ENCODE results near the gene CPLANE2. TPM values are rescaled to one million over a fixed set of nuclear protein-coding genes. Genes with fewer than 3 reads are reported as not detected.

CPLANE2 gene
- total and polyA plus RNA-seq, 7 donors: 2.5 to 7.4 (median 3.7) TPM

DNA sequence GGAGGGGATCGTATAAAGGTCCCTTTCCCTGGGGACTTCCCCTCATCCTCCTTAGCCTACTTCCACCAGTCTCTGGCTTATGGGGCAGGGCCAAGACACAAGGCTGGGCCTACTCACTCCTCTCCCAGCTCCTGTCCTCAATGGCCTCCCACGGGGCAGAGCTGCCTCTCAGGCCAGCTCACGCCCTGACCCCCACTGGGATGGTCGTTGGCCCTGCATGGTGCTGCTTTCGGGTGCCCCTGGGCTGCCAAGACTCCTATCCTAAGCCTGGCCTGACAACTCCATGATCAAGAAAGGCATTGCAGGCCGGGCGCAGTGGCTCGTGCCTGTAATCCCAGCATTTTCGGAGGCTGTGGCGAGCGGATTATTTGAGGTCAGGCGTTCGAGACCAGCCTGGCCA, 6.2 kb downstream of the CPLANE2 start:
- no peak for TF ChIP-seq POLR2AphosphoS5 (IDR thresholded peaks at IDR 0.05)
- TF ChIP-seq EP300 (IDR thresholded peaks at IDR 0.05): no peak
- TF ChIP-seq, protein P1, sequence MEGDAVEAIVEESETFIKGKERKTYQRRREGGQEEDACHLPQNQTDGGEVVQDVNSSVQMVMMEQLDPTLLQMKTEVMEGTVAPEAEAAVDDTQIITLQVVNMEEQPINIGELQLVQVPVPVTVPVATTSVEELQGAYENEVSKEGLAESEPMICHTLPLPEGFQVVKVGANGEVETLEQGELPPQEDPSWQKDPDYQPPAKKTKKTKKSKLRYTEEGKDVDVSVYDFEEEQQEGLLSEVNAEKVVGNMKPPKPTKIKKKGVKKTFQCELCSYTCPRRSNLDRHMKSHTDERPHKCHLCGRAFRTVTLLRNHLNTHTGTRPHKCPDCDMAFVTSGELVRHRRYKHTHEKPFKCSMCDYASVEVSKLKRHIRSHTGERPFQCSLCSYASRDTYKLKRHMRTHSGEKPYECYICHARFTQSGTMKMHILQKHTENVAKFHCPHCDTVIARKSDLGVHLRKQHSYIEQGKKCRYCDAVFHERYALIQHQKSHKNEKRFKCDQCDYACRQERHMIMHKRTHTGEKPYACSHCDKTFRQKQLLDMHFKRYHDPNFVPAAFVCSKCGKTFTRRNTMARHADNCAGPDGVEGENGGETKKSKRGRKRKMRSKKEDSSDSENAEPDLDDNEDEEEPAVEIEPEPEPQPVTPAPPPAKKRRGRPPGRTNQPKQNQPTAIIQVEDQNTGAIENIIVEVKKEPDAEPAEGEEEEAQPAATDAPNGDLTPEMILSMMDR (IDR thresholded peaks at IDR 0.05): no peak
- no peak for TF ChIP-seq POLR2A (IDR thresholded peaks at IDR 0.05)
- intact Hi-C loops (cut with DNase I): no loop called here
- DNase-seq: no peak
- no peak overlapping the region for H3K4me3 ChIP-seq
- H3K9me3 ChIP-seq: no peaks in the 10 kb centered on the region
- no peak overlapping the region for H3K27ac ChIP-seq
- 91 to 92% methylated on average over 13 of the region's 13 CpGs for WGBS, 2 donors
- peaks cover 0 to 8% (median 8%) of the 10 kb centered on the region in 4 donors for H3K4me1 ChIP-seq
- peaks cover 0 to 6% (median 0%) of the 10 kb centered on the region in 4 donors for H3K36me3 ChIP-seq
- H3K27me3 ChIP-seq: peaks cover 15 to 28% (median 27%) of the 10 kb centered on the region in 3 donors

- Histone ChIP-seq H3K27me3 (peaks cover 15 to 34% (median 31%) of the 10 kb centered on the region in 3 donors), H3K27ac (no peak overlapping the region), H3K36me3 (peaks cover 0 to 6% (median 0%) of the 10 kb centered on the region in 4 donors), H3K4me1 (peaks cover 0 to 8% (median 8%) of the 10 kb centered on the region in 4 donors), H3K9me3 (no peaks in the 10 kb centered on the region), H3K4me3 (no peak overlapping the region)
- intact Hi-C loops (cut with DNase I): no loop called here
- 85 to 88% methylated on average over 13 of the region's 13 CpGs for WGBS, 2 donors
- TF ChIP-seq, protein P1 (IDR thresholded peaks at IDR 0.05): no peak
- no peak for TF ChIP-seq EP300 (IDR thresholded peaks at IDR 0.05)
- no peak for TF ChIP-seq POLR2AphosphoS5 (IDR thresholded peaks at IDR 0.05)
- TF ChIP-seq POLR2A (IDR thresholded peaks at IDR 0.05): no peak
- DNase-seq: no peak
Observed at GRCh38 chr1:16229976-16230740, 6.8 kb downstream of the CPLANE2 start.

DNA sequence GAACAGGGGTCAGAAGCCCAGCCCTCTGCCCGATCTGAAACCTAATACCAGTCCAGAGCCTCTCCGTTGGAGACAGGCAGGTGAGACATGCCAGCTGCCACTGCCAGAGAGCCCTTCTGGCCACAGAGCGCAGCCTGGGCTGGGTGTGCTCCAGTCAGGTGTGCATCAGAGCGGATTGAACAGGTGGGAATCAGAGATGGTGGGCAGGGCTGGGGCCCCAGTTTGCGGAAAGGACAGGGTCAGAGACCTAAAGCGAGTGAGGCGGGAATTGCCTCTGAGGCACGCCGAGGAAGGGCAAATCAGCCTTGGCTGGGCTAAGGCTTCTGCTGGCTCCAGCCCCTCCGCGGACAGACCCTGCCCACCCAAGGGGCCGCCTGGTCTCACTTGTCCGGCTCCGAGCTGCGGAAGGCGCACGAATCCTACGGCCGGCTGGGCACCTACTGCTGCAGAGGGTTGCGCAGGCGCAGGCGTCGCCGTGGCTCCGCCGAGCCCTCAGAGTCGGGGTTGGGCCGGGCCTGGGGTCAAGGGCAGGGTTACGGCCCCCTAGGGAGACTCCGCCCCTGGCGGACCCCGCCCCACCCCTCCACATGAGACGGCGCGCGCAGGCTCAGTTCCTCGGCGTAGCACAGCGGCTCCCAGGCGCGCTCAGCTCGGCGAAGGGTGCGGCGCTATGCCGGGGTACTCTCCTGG, 10.3 kb downstream of the CPLANE2 start:
- DNase-seq: peak; percentile 62
- intact Hi-C loops (cut with DNase I): no loop called here
- 26 to 29% methylated on average over 46 of the region's 46 CpGs for WGBS, 2 donors
- H3K4me1 ChIP-seq: peaks cover 0 to 8% (median 8%) of the 10 kb centered on the region in 4 donors
- H3K4me3 ChIP-seq: peak overlapping the region in 3 of 4 donors; percentile 9 to 22 (median 11)
- H3K27me3 ChIP-seq: peaks cover 15 to 36% (median 31%) of the 10 kb centered on the region in 3 donors
- TF ChIP-seq POLR2AphosphoS5 (IDR thresholded peaks at IDR 0.05) (no peak), EP300 (IDR thresholded peaks at IDR 0.05) (no peak), POLR2A (IDR thresholded peaks at IDR 0.05) (no peak)
- TF ChIP-seq, protein P1 (IDR thresholded peaks at IDR 0.05): no peak
- no peak overlapping the region for H3K27ac ChIP-seq
- no peaks in the 10 kb centered on the region for H3K36me3 ChIP-seq
- H3K9me3 ChIP-seq: no peaks in the 10 kb centered on the region

- H3K27ac ChIP-seq: no peak overlapping the region
- WGBS, 2 donors: 96 to 98% methylated on average over 7 of the region's 7 CpGs
- peaks cover 15 to 36% (median 31%) of the 10 kb centered on the region in 3 donors for H3K27me3 ChIP-seq
- H3K4me1 ChIP-seq: peaks cover 0 to 8% (median 8%) of the 10 kb centered on the region in 4 donors
- intact Hi-C loops (cut with DNase I): no loop called here
- no peak overlapping the region for H3K4me3 ChIP-seq
- no peaks in the 10 kb centered on the region for H3K9me3 ChIP-seq
- no peak for DNase-seq
- TF ChIP-seq, protein P1 (IDR thresholded peaks at IDR 0.05): no peak
- no peak for TF ChIP-seq POLR2A (IDR thresholded peaks at IDR 0.05)
- TF ChIP-seq POLR2AphosphoS5 (IDR thresholded peaks at IDR 0.05): no peak
- no peak for TF ChIP-seq EP300 (IDR thresholded peaks at IDR 0.05)
- H3K36me3 ChIP-seq: no peaks in the 10 kb centered on the region
Observed at GRCh38 chr1:16226129-16226489, 10.9 kb downstream of the CPLANE2 start.

All from sigmoid colon (tissue), 7 donors.